ENCODE data around the gene TSPAN16. TPM values are rescaled to one million over a fixed set of nuclear protein-coding genes. Genes with fewer than 3 reads are reported as not detected.

TSPAN16 gene
- total RNA-seq, 2 experiments from 2014 or later, result not detected

GRCh38 chr19:11256189-11256588 lies 39.8 kb upstream of the TSPAN16 start:
- H3K4me1 ChIP-seq (ENCODE audit: insufficient read depth, low read length, poor library complexity, severe bottlenecking), result peaks cover under 1% of the 10 kb centered on the region
- H3K36me3 ChIP-seq (ENCODE audit: insufficient read depth, low read length), result no peaks in the 10 kb centered on the region
- no TSS peak for BruUV-seq (replicated peaks)
- H3K79me2 ChIP-seq (ENCODE audit: insufficient read depth, low read depth, low read length), result no peaks in the 10 kb centered on the region
- no peaks in the 10 kb centered on the region for H4K20me1 ChIP-seq (ENCODE audit: insufficient read depth, low read length)
- POLR2A ChIA-PET, result interaction anchor here (0.9 kb wide), 1 partner anchor 67 kb away, joined by 4 read pairs; no protein-coding TSS in a partner anchor
- no peak overlapping the region for H2AFZ ChIP-seq (ENCODE audit: low read length)
- TF ChIP-seq, protein P1, sequence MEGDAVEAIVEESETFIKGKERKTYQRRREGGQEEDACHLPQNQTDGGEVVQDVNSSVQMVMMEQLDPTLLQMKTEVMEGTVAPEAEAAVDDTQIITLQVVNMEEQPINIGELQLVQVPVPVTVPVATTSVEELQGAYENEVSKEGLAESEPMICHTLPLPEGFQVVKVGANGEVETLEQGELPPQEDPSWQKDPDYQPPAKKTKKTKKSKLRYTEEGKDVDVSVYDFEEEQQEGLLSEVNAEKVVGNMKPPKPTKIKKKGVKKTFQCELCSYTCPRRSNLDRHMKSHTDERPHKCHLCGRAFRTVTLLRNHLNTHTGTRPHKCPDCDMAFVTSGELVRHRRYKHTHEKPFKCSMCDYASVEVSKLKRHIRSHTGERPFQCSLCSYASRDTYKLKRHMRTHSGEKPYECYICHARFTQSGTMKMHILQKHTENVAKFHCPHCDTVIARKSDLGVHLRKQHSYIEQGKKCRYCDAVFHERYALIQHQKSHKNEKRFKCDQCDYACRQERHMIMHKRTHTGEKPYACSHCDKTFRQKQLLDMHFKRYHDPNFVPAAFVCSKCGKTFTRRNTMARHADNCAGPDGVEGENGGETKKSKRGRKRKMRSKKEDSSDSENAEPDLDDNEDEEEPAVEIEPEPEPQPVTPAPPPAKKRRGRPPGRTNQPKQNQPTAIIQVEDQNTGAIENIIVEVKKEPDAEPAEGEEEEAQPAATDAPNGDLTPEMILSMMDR (conservative IDR thresholded peaks at IDR 0.05; ENCODE audit: low read length), result no peak
- no peak for TF ChIP-seq EZH2phosphoT487 (IDR thresholded peaks at IDR 0.05; ENCODE audit: borderline replicate concordance, low read depth, low read length)
- H3K9me2 ChIP-seq (ENCODE audit: insufficient read depth, low read length), result no peaks in the 10 kb centered on the region
- intact Hi-C loops (cut with micrococcal nuclease; ENCODE audit: unreplicated experiment), result no loop called here
- DNase-seq (ENCODE audit: low spot score), result no peak
- H3K4me2 ChIP-seq (ENCODE audit: low read length), result no peak overlapping the region
- H3K4me3 ChIP-seq (ENCODE audit: low read depth, low read length, poor library complexity, severe bottlenecking), result no peak overlapping the region
- CTCF ChIA-PET (ENCODE audit: unreplicated experiment), result interaction anchor here (0.5 kb wide), 2 partner anchors 196 to 414 kb away, joined by 3 read pairs; no protein-coding TSS in a partner anchor
- no peak overlapping the region for H3K27ac ChIP-seq (ENCODE audit: low read depth, low read length, poor library complexity, severe bottlenecking)
- no peaks in the 10 kb centered on the region for H3K9me3 ChIP-seq (ENCODE audit: low read length)

DNA sequence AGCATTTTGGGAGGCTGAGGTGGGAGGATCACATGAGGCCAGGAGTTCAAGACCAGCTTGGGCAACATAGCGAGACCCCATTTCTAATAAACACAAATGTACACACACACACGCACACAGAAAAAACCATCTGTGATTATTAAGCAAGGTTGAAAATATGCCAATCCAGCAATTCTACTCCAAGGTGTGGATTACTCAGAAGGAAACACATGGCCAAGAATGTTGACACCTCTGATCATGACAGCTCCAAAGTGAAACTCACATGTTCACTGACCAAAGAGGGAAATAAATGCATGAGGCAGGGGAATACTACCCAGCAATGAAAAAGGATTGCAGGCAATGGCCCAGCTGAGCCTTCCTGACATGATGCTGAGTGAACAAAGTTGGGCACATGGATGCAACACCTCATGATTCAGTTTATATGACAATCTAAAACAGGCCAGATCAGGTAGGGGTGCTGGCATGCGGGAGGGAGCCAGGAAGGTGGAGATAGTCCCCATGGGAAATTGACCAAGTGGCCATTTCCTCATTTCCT lies 38.0 kb upstream of the TSPAN16 start:
- Histone ChIP-seq H4K20me1 (ENCODE audit: insufficient read depth, low read length) (no peaks in the 10 kb centered on the region), H3K27ac (ENCODE audit: low read depth, low read length, poor library complexity, severe bottlenecking) (no peak overlapping the region), H3K4me2 (ENCODE audit: low read length) (no peak overlapping the region), H3K9me2 (ENCODE audit: insufficient read depth, low read length) (no peaks in the 10 kb centered on the region), H3K36me3 (ENCODE audit: insufficient read depth, low read length) (no peaks in the 10 kb centered on the region), H3K4me3 (ENCODE audit: low read depth, low read length, poor library complexity, severe bottlenecking) (no peak overlapping the region), H3K9me3 (ENCODE audit: low read length) (no peaks in the 10 kb centered on the region), H3K79me2 (ENCODE audit: insufficient read depth, low read depth, low read length) (no peaks in the 10 kb centered on the region), H3K4me1 (ENCODE audit: insufficient read depth, low read length, poor library complexity, severe bottlenecking) (peaks cover 12% of the 10 kb centered on the region), H2AFZ (ENCODE audit: low read length) (no peak overlapping the region)
- BruUV-seq (replicated peaks), result no TSS peak
- CTCF ChIA-PET (ENCODE audit: unreplicated experiment), result no interaction called here
- TF ChIP-seq, protein P1 (conservative IDR thresholded peaks at IDR 0.05; ENCODE audit: low read length), result no peak
- no peak for TF ChIP-seq EZH2phosphoT487 (IDR thresholded peaks at IDR 0.05; ENCODE audit: borderline replicate concordance, low read depth, low read length)
- no peak for DNase-seq (ENCODE audit: low spot score)
- intact Hi-C loops (cut with micrococcal nuclease; ENCODE audit: unreplicated experiment), result no loop called here
- POLR2A ChIA-PET, result interaction anchor here (0.9 to 1.3 kb wide), 2 partner anchors 118 to 123 kb away, joined by 3 read pairs; no protein-coding TSS in a partner anchor

GRCh38 chr19:11260996-11261395 lies 35.0 kb upstream of the TSPAN16 start:
- TF ChIP-seq, protein P1 (conservative IDR thresholded peaks at IDR 0.05; ENCODE audit: low read length), result no peak
- no peak for TF ChIP-seq EZH2phosphoT487 (IDR thresholded peaks at IDR 0.05; ENCODE audit: borderline replicate concordance, low read depth, low read length)
- H3K9me2 ChIP-seq (ENCODE audit: insufficient read depth, low read length), result no peaks in the 10 kb centered on the region
- H3K4me2 ChIP-seq (ENCODE audit: low read length), result no peak overlapping the region
- no TSS peak for BruUV-seq (replicated peaks)
- H3K36me3 ChIP-seq (ENCODE audit: insufficient read depth, low read length), result no peaks in the 10 kb centered on the region
- H4K20me1 ChIP-seq (ENCODE audit: insufficient read depth, low read length), result no peaks in the 10 kb centered on the region
- H3K27ac ChIP-seq (ENCODE audit: low read depth, low read length, poor library complexity, severe bottlenecking), result no peak overlapping the region
- no peaks in the 10 kb centered on the region for H3K9me3 ChIP-seq (ENCODE audit: low read length)
- peaks cover 36% of the 10 kb centered on the region for H3K4me1 ChIP-seq (ENCODE audit: insufficient read depth, low read length, poor library complexity, severe bottlenecking)
- no peak overlapping the region for H3K4me3 ChIP-seq (ENCODE audit: low read depth, low read length, poor library complexity, severe bottlenecking)
- intact Hi-C loops (cut with micrococcal nuclease; ENCODE audit: unreplicated experiment), result no loop called here
- ChIA-PET POLR2A (no interaction called here), CTCF (ENCODE audit: unreplicated experiment) (no interaction called here)
- H3K79me2 ChIP-seq (ENCODE audit: insufficient read depth, low read depth, low read length), result no peaks in the 10 kb centered on the region
- H2AFZ ChIP-seq (ENCODE audit: low read length), result no peak overlapping the region
- DNase-seq (ENCODE audit: low spot score), result no peak

Measured in OCI-LY7 (cell line).